ENCODE data around the gene KLK8.

- no peak for TF ChIP-seq CTCF (conservative IDR thresholded peaks at IDR 0.05; ENCODE audit: low read depth in 2 of 2)
- no peak for TF ChIP-seq POLR2AphosphoS5 (IDR thresholded peaks at IDR 0.05; ENCODE audit: low read depth)
- no peak for TF ChIP-seq EZH2 (IDR thresholded peaks at IDR 0.05; ENCODE audit: low read depth, unreplicated experiment)
- no peak for TF ChIP-seq JUNB (IDR thresholded peaks at IDR 0.05; ENCODE audit: unreplicated experiment)
- no peak for TF ChIP-seq EZH2phosphoT487 (IDR thresholded peaks at IDR 0.05; ENCODE audit: unreplicated experiment)
- TF ChIP-seq, protein P1, sequence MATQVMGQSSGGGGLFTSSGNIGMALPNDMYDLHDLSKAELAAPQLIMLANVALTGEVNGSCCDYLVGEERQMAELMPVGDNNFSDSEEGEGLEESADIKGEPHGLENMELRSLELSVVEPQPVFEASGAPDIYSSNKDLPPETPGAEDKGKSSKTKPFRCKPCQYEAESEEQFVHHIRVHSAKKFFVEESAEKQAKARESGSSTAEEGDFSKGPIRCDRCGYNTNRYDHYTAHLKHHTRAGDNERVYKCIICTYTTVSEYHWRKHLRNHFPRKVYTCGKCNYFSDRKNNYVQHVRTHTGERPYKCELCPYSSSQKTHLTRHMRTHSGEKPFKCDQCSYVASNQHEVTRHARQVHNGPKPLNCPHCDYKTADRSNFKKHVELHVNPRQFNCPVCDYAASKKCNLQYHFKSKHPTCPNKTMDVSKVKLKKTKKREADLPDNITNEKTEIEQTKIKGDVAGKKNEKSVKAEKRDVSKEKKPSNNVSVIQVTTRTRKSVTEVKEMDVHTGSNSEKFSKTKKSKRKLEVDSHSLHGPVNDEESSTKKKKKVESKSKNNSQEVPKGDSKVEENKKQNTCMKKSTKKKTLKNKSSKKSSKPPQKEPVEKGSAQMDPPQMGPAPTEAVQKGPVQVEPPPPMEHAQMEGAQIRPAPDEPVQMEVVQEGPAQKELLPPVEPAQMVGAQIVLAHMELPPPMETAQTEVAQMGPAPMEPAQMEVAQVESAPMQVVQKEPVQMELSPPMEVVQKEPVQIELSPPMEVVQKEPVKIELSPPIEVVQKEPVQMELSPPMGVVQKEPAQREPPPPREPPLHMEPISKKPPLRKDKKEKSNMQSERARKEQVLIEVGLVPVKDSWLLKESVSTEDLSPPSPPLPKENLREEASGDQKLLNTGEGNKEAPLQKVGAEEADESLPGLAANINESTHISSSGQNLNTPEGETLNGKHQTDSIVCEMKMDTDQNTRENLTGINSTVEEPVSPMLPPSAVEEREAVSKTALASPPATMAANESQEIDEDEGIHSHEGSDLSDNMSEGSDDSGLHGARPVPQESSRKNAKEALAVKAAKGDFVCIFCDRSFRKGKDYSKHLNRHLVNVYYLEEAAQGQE (IDR thresholded peaks at IDR 0.05; ENCODE audit: unreplicated experiment) = no peak
- no peak for TF ChIP-seq ZNF462 (CRISPR knock-in tag; IDR thresholded peaks at IDR 0.05)
- TF ChIP-seq CREB1 (CRISPR knock-in tag; IDR thresholded peaks at IDR 0.05; ENCODE audit: low read depth) = no peak
- no peak for TF ChIP-seq ZNF114 (CRISPR knock-in tag; IDR thresholded peaks at IDR 0.05)
- no peak for TF ChIP-seq ETS1 (IDR thresholded peaks at IDR 0.05)
- no peak for TF ChIP-seq NANOG (IDR thresholded peaks at IDR 0.05; ENCODE audit: borderline replicate concordance)
- no peak for TF ChIP-seq ZNF331 (CRISPR knock-in tag; IDR thresholded peaks at IDR 0.05; ENCODE audit: low read depth)
- no peak for TF ChIP-seq STAT1 (IDR thresholded peaks at IDR 0.05; ENCODE audit: unreplicated experiment)
Measured at GRCh38 chr19:51023946-51024345, 22.5 kb upstream of the KLK8 start.

All from GM23338 (cell line).